Endothelial cell of umbilical vein (primary cell): Measurements from ENCODE around the gene SEMA4A.

Experiments
- EZH2 ChIP-seq: IDR thresholded peaks from 2 replicates; pipeline ENCODE4 v1.6.1; 2012; ENCODE audit warnings: borderline replicate concordance, low read depth, mild to moderate bottlenecking, moderate library complexity, low read length, inconsistent platforms; ENCODE audit not compliant: severe bottlenecking
- MYC ChIP-seq: IDR thresholded peaks from one replicate; pipeline ENCODE4 v1.6.1; 2011; ENCODE audit warnings: mild to moderate bottlenecking, low read depth, low read length
- POLR2A ChIP-seq: IDR thresholded peaks from 2 replicates; pipeline ENCODE4 v1.6.1; 2012; ENCODE audit warnings: low read depth, mild to moderate bottlenecking, control low read depth, low read length
- POLR2AphosphoS5 ChIP-seq: IDR thresholded peaks from 2 replicates; pipeline ENCODE4 v1.6.1; 2012; ENCODE audit warnings: low read depth, mild to moderate bottlenecking, control low read depth, low read length, moderate library complexity; ENCODE audit not compliant: insufficient read depth
- TF ChIP-seq, protein P1 (sequence below), 2 donors: IDR thresholded peaks; 1 replicate in 1 of 2; 2 replicates in 1 of 2; pipeline ENCODE4 v1.5.1; 2011; ENCODE audit warnings: low read length in 2 of 2, mild to moderate bottlenecking in 2 of 2, moderate library complexity in 2 of 2, control low read depth in 1 of 2, inconsistent platforms in 1 of 2, low read depth in 1 of 2; ENCODE audit not compliant: insufficient read depth in 1 of 2; ENCODE audit errors: extremely low read depth in 1 of 2

DNA sequence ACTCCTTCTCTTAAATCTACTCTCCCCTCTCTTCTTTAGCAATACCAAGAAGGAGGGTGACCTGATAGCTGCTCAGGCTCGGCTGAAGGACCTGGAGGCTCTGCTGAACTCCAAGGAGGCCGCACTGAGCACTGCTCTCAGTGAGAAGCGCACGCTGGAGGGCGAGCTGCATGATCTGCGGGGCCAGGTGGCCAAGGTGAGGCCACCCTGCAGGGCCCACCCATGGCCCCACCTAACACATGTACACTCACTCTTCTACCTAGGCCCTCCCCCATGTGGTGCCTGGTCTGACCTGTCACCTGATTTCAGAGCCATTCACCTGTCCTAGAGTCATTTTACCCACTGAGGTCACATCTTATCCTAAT is 22.8 kb upstream of the SEMA4A start:
- TF ChIP-seq POLR2A (no peak), MYC (no peak), EZH2 (no peak), POLR2AphosphoS5 (no peak)
- TF ChIP-seq, protein P1, sequence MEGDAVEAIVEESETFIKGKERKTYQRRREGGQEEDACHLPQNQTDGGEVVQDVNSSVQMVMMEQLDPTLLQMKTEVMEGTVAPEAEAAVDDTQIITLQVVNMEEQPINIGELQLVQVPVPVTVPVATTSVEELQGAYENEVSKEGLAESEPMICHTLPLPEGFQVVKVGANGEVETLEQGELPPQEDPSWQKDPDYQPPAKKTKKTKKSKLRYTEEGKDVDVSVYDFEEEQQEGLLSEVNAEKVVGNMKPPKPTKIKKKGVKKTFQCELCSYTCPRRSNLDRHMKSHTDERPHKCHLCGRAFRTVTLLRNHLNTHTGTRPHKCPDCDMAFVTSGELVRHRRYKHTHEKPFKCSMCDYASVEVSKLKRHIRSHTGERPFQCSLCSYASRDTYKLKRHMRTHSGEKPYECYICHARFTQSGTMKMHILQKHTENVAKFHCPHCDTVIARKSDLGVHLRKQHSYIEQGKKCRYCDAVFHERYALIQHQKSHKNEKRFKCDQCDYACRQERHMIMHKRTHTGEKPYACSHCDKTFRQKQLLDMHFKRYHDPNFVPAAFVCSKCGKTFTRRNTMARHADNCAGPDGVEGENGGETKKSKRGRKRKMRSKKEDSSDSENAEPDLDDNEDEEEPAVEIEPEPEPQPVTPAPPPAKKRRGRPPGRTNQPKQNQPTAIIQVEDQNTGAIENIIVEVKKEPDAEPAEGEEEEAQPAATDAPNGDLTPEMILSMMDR (IDR thresholded peaks at IDR 0.05; ENCODE audit: extremely low read depth in 1 of 2, insufficient read depth in 1 of 2, low read depth in 1 of 2, low read length in 2 of 2) = no peak
